ENCODE data around the gene ASCC2.
"Not testable (repeated sequence)": the region's sequence is repeated elsewhere in the genome, so short reads cannot be mapped to it uniquely, and the experiment has no call there.

The ASCC2 gene

DNA sequence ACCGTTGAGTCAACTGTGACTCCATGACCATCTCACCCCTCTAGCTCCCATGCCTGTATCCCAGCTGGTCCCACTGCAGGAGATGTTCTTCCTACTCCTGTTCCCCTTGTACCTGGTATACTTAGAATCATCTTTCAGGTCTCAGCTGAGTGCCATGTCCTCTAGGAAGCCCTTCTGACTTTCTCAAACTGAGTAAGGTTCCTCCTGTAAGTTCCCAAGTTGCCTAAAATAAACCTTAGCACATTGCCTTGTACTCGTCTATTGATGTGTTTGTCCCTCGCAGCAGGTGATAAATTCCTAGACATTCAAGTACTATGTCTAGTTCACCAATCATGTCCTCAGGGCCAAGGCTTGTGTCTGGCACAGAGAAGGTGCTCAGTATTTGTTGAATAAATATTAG lies 18.4 kb upstream of the ASCC2 start:
- no peak for DNase-seq (ENCODE audit: low read depth)

DNA sequence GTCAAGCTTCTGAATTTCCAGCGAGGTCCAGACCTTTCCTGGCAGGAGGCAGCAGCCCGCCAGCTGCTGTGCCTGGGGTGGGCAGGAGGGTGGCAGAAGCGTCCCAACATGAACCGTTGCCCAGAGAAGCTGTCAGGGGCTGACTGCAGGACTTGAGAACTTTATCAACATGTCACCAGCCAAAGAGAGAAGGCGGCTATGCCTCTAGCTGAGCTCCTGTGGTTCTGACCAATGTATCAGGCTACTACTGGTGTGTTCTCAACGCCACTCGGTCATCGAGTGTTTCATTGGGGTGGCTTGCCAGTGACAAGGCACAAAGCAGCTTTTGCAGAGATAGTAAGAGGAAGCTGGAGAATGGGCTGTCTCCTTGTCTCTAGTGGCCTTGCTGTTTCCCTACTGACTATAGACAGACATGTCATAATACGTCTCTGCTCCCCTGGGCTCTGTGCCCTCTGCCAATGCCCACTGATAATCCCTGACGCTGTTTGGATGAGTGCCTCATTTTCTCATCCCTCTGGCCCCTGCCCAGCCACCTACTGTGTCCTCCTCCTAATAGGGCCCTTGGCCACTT lies 17.6 kb upstream of the ASCC2 start:
- no peak for DNase-seq (ENCODE audit: low read depth)

DNA sequence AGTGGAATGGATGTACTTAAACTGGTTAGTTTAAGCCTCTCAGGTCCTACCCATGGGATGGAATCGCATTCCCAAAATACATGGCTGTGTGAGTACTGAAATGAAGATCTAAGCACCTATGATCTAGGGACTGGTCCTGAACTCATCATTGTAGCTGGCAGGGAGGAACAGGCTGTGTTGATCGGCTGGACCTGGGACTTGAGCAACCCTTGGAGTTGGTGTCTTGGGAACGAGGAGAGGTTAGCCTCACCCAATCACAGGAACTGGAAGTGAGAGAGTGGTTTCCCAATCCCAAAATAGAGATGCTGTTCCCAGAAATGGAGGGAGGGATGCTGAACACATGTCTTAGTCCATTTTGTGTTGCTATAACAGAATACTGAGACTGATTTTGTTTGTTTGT lies 16.4 kb upstream of the ASCC2 start:
- no peak for DNase-seq (ENCODE audit: low read depth)

DNA sequence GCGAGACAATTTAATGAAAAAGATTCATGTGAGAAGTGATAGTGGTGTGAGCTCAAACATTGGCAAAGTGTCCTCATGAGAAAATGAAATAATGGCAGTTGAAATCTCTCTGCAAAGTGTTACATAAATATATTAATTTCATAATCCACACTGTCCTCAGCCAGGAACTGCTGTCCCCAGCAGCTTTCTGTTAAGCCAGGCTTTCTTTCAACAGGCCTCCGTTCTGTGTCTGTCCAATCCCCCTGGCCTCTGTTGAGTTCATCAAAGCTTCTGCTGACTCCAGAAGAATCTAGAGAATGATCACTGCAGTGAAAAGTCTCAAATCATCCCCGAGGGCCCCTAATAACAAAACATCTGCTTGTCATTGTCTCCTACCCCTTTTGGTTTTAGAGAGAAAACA lies 10.0 kb upstream of the ASCC2 start:
- no peak for DNase-seq (ENCODE audit: low read depth)

DNA sequence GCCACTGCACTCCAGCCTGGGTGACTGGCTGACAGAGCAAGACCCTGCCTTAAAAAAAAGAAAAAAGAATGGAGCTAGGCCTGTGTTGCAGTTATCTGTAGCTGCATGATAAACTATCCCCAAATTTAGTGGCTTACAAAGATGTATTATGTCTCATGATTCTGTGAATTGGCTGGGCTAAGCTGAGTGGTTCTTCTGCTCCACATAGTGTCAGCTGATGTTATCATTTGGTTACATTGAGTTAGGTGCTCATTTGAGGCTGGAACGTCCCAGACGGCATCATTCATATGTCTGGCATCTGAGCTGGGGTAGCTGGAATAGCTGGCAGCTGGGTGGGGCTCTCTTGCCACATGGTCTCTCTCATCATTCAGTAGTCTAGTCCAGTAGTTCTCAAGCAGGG lies 8.2 kb upstream of the ASCC2 start:
- no peak for DNase-seq (ENCODE audit: low read depth)

DNA sequence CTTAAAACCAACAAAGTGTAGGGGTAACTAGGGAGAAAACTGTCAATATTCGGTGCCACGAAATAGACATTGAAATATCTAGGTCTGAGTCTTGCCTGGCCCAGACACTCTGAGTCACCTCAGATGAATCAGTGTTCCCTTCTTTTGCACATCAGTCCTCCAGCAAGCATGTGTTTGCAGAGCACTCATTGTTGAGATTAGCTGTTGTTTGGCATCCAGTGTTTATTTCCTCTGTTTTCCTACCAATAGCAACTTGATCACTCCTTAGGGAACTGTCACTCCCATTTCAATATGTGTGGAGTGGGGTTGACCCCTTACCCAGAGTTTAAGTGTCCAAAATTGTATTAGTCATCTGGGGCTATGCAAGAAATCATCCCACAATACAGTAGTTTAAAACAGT lies 4.7 kb upstream of the ASCC2 start:
- no peak for DNase-seq (ENCODE audit: low read depth)

DNA sequence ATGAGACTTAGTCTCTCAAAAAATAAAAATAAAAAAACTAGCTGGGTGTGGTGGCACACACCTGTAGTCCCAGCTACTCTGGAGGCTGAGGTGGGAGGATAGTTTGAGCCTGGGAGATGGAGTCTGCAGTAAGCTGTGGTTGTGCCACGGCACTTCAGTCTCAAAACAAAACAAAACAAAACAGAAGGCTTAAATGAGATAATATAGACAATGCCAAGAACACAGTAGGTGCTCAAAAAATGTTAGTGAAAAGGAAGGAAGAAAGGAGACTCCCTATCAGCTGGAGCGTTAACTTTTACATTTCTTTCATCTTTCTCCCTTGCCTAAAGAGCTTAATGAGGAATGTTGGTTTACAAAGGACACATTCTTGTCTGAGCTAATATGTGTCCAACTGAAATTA lies 4.1 kb upstream of the ASCC2 start:
- no peak for DNase-seq (ENCODE audit: low read depth)

DNA sequence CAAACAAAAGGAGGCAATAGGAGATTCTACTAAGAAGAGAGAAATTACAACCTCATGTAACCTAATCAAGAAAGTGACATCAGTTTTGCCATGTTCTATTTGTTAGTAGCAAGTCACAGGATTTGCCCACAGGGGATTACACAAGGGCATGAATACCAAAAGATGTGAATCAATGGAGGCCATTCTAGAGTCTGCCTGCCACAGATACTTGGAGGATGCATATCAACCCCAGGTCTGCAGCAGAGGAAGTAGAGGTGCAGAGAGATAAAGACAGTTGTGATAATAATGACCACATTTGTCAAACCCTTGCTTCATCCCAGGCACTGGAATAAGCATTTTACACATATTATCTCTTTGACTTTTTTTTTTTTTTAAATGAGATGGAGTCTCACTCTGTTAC lies 2.4 kb upstream of the ASCC2 start:
- no peak for DNase-seq (ENCODE audit: low read depth)

DNA sequence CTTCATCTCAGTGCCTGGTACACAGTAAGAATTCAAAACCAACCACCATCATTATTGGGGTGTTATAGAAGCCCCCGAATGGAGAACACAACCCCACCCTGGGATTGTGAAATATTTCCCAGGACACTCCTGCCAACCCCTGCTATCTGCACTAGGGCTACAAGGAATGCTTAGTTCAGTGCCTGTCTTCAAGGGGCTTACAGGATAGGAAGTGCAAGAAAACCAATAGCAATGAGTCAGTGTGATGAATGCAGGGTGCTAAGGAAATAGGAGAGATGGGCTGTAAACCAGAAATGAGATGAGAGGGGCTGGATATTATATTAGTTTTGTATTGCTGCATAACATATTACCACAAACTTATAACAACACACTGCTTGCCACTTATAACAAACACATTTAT lies 965 bp upstream of the ASCC2 start:
- no peak for DNase-seq (ENCODE audit: low read depth)

DNA sequence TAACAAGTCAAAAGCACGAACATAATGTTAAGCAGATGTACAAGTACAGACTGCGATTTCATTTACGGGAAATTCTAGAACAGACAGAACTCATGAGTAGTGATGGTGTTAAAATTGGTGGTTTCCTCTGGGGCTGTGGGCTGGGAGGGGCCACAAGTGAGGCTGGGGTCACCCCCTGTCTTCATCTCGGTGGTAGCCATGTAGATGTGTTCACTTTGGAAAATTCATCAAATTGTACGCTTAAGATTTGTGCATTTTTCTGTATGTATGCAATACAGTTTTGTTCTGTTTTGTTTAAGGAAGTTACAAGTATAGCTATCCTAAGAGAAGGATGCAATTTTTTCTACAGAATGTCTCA lies 504 bp upstream of the ASCC2 start:
- DNase-seq (ENCODE audit: low read depth) = no peak

DNA sequence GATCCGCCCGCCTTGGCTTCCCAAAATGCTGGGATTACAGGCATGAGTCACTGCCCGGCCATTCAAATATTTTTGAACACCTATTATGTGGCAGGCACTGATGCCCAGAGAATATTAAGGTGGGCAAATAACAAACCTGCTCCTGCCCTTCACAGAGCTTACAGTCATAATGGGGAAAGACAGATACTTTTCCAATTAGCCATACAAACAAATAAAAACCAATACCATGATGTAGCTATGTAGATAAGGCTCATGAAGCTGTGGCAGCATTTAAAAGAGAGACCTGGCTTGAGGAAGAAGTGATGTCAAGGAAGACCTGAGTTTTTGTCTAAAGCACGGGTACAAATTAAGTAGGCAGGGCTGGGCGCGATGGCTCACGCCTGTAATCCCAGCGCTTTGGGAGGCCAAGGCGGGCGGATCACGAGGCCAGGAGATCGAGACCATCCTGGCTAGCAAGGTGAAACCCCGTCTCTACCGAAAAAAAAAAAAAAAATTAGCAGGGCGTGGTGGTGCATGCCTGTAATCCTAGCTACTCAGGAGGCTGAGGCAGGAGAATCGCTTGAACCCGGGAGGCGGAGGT lies 1.2 kb downstream of the ASCC2 start:
- not testable (repeated sequence) for DNase-seq (ENCODE audit: low read depth)

DNA sequence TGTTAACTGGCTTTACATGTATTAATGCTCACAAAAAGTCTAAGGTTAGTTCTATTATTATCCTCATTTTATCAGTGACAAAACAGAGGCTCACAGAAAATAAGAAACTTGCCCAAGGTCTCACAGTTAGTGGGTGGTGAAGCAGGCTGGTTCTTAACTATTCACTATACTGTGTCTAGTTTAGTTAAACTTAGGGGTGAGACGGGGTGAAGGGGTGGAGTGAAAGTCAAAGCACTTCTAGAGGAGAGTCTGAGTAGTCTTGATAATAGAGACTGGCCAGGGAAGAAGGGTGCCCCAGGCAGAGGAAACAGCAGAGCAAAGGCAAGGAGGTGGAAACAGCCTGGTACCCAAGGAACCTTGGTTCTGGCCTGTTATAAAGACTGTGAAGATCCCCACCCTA lies 4.0 kb downstream of the ASCC2 start:
- DNase-seq (ENCODE audit: low read depth) = no peak

DNA sequence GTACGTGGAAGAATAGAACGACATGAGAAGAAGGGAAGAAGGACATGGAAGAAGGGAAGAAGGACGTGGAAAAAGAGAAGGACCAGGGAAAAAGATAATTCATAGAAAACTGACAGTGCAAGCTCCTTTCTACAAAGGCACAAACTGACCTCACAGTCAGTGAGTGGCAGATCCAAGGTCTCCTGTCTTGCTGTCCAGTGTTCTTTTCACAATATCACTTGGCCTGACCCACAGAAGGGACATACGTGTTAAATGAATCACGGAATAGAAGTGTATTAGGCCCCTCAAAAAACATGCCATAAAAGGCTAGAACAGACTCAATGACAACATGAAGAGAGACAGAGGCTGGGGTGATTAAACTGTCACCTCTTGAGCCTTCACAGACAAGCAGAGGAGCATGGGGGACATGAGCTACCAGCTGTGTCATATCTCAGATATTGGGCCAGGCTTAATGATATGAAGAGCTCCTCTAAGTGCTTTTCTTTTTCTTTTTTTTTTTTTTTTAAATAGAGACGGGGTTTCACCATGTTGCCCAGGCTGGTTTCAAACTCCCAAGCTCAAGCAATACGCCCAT lies 4.6 kb downstream of the ASCC2 start:
- DNase-seq (ENCODE audit: low read depth) = no peak

DNA sequence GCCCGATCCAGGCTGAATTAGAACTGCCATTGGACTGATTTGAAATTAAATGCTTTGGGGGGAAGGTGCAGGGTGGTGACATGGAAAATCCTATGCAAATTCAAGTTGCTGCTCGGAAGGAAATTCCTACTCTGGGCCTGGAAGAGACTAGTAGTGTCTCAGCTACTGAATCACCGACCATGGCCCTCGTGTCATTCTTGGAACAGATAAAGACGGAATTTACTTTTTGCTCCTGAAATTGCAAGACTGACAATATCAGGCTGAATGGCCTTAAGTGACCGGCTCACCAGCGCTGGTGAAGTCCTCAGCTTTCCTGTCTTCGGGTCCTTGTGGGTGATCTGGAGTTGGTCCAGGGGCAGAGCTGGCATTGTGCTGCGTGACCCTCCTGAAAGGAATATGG lies 6.1 kb downstream of the ASCC2 start:
- no peak for DNase-seq (ENCODE audit: low read depth)

DNA sequence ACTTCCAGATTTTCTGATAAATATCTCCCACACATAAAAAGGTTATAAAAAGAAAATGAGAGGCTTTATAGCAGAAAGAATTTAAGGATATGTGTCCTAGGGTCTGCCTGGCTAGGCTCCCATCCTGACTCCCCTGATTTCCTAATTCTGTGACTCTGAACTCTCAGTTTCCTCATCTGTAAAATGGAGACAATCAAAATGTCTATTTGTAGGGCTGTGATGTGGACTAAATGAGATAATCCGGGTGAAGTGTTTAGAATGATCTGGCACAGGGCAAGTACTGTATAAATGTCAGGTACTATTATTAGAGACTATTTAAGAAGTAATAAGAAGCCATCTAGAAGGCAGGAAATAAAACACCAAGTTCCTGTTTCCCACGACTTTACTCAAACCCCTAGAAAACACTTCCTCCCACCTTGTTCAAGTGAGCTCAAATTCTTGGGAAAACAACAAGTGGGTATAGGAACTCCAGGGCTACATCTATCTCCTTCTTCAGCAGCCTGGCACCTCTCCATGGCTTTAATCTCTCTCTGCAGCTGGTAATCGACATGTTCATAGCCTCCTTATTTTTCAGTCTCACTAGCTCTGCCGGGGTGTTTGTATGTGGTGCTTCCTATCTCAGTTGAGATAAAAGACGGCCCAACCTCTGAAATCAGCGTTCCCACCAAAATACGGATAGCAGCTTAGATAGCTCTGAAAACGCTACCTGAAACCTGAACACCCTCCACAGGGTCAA lies 6.7 kb downstream of the ASCC2 start:
- DNase-seq (ENCODE audit: low read depth) = no peak

DNA sequence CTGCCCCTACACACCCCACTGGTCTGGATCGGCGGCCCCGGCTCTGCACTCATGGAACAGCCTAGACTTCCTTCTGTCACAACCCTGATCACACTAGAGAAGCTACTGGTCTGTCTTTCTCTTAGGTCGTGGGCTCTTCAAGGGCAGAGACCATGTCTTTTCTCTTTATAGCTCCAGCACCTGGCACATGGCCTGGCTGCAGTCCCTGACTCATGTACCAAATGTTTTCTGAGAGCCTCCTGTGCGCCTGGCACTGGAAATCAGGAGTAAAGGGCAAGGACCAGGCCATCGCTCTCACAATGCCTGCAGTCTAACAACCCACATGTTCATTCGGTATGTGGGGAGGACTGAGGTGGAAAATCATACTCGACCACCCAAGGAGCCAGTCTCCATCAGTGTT lies 7.5 kb downstream of the ASCC2 start:
- no peak for DNase-seq (ENCODE audit: low read depth)

DNA sequence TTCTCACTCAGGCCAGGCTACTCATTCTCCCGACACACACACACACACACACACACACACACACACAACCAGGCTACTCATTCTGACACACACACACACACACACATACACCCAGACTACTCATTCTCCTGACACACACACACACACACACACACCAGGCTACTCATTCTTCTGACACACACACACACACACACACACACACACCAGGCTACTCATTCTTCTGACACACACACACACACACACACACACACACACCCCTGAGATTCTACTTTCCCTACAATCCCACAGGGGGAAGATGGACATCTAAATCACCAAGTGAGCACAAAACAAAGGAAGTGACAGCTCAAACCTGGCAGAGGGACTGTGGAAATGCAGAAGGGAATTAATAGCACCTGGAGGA lies 10.3 kb downstream of the ASCC2 start:
- DNase-seq (ENCODE audit: low read depth) = not testable (repeated sequence)

DNA sequence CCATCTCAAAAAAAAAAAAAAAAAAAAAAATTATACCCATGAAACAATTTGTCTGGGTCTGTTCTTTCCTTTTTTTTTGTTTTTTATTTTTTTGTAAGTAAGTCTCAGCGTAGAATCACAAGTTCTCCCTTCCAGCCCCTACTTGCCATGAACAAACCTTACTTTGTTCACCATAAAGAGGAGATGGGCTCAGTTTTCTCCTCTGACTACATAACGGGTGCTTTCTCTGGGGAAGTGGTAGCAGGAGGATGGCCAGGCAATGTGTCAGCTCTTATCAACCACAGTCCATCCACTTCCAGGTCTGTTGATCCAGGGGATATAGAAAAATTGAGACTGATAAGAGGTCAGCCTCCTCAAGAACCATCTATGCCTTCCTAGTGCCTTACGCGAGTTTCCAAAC lies 11.0 kb downstream of the ASCC2 start:
- no peak for DNase-seq (ENCODE audit: low read depth)

DNA sequence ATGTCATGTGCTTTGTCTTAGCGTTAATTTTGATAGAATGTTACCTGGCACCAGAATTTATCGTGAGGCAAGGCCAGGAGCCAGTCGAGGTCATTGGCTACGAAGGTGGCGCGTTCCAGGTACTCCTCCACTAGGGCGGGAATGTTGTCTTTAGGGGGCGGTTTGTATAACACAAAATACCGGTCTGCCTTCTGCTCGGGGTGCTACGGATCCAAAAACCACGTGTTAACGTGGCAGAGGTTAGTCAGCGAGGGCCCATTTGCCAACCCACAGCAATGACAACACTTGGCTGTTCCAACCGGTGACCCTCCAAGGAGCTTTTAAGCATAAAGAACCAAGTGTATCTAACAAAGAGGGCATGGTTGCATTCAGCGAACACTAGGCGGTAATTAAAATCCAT lies 12.5 kb downstream of the ASCC2 start:
- no peak for DNase-seq (ENCODE audit: low read depth)

DNA sequence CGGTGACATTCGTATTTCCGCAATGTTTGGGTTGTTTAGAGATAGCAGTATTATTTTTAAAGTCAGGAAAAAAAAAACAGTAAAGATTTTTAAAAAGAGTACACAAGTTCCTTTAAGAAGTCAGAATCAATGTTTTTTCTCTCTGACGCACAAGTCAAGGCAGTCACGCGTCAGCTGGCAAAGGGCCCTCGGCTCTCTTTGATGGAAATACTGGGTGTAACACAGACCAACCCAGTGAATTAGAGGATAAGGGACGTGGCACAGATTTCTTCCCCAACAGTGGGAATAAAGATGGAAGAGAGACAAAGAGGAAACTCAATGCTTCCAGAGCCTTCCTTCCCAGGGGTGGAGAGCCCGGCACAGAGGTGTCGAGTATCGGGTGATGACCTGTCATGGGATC lies 13.4 kb downstream of the ASCC2 start:
- no peak for DNase-seq (ENCODE audit: low read depth)

DNA sequence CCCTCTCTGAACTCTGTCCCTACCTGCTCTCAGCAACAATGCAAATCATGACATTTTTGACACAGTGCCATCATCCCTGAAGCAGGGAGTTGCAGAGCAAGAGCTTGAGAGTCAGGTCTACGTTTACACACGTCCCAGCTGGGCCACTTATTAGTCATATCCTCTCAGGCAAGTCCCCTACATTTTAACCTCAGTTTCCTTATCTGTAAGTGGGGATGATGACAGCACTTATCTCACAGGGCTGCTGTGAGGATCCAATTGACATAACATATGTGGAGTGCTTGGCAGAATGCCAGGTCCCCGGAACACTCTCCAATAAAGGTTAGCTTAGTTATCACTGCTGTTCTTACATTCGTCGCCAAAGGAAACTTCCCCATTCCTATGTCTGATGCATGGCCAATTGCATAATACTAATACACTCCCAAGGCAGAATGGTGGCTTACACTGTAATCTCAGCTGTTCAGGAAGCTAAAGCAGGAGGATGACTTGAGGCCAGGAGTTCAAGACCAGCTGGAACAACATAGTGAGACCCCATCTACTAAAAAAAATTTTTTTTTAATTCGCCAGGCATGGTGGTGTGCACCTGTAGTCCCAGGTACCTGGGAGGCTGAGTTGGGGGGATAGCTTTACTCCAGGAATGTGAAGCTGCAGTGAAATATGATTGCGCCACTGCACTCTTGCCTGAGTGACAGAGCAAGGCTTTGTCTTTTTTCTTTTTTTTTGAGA lies 16.6 kb downstream of the ASCC2 start:
- DNase-seq (ENCODE audit: low read depth) = no peak

DNA sequence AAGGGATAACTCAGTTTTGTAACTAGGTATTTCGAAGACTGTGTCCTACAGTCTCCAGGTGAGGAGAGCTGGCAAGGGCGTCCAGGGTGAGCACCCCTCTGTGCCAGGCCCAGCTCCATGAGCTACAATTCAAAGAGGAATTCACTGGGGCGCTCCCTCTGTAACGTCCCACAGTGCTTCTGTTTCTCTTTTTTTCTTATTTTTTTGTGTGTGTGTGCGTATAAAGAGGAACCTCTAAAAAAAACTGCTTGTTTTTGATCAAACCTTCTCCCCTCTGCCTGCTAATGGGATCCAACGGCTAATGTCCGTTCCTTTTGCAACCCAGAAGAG lies 17.1 kb downstream of the ASCC2 start:
- no peak for DNase-seq (ENCODE audit: low read depth)

DNA sequence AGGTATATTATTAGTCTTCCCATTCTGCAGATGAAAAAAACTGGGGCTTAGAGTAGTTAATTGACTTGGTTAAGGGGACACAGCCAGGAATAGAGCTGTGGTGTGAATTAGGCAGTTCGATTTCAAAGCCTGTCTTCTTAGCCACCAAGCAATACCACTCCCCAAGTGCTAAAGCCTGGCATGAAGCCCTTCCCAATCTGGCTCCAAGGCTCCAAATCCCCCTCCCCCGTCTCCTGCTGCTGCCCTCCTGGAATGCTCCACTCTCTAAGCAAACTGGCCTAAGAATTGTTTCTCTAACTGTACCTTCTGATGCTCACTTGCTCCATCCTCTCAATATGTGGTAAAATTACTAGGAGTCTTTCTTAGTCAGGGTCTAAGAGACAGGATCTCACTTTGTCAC lies 18.6 kb downstream of the ASCC2 start:
- no peak for DNase-seq (ENCODE audit: low read depth)
